GM10266 (cell line): ENCODE results near the gene B3GALT6.
A peak's percentile ranks its signal among the peaks of the same experiment; 100 is the strongest.

Experiments used
- DNase-seq: peaks from one replicate; pipeline ENCODE4 v3.0.0; 2012; ENCODE audit errors: extremely low spot score
- TF ChIP-seq, protein P1 (sequence below): IDR thresholded peaks from 2 replicates; pipeline ENCODE4 v1.5.1; 2012; ENCODE audit warnings: mild to moderate bottlenecking, low read depth; ENCODE audit not compliant: control insufficient read depth, insufficient read depth; ENCODE audit errors: missing control alignments

The B3GALT6 gene

DNA sequence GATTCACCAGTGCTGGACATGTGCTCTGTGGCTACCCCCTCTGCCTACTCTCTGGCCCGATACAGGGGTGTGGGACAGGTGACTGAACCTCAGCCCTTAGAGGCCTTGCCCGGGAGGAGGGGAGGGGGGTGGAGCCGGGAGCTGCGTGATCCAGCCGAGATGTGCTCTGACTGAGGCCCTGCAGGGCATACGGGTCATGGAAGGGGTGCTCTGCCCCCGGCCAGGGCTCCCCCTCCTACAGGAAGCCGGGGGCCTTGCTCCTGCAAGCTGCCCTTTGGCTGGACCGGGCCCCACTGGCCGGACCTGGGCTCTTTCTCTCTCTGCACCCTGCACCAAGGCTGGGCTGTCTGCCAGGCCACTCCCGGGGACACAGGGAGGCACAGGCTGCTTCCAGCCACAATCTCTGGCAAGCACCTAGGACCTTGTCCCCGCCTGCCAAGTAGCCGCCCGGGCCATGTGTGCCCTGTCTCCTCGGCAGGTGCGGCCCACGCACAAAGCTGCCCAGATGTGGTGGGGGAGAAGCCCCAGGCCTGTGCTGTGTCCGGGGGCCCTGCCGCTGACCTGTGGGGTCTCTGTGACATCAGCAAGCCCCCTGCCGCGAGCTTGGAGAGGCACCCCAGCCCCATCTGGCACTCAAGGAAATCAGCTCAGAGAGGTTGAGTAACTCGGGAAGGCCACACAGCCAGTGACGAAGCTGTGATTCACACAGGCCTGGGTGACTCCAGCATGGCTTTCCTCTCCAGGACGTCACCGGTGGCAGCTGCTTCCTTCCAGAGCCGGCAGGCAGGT lies 49.7 kb downstream of the B3GALT6 start:
- TF ChIP-seq, protein P1, sequence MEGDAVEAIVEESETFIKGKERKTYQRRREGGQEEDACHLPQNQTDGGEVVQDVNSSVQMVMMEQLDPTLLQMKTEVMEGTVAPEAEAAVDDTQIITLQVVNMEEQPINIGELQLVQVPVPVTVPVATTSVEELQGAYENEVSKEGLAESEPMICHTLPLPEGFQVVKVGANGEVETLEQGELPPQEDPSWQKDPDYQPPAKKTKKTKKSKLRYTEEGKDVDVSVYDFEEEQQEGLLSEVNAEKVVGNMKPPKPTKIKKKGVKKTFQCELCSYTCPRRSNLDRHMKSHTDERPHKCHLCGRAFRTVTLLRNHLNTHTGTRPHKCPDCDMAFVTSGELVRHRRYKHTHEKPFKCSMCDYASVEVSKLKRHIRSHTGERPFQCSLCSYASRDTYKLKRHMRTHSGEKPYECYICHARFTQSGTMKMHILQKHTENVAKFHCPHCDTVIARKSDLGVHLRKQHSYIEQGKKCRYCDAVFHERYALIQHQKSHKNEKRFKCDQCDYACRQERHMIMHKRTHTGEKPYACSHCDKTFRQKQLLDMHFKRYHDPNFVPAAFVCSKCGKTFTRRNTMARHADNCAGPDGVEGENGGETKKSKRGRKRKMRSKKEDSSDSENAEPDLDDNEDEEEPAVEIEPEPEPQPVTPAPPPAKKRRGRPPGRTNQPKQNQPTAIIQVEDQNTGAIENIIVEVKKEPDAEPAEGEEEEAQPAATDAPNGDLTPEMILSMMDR, result no peak
- DNase-seq, result no peak

DNA sequence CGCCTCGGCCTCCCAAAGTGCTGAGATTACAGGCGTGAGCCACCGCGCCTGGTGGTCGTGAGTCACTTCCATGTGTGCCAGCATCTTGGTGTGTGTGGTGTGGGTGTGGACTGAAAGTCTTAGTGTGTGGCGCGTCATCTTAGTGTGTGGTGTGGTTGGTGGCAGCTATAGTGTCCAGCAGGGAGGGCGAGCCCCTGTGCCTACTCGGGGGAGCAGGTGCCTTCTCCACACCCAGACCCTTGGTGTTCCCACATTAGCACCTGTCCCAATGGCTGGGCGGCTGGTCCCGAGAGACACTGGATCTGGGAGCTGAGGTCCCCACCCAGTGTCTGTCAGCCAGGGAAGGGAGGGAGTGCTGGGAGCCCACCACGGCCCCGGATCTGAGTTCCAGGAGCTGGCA lies 51.0 kb downstream of the B3GALT6 start:
- DNase-seq, result no peak
- TF ChIP-seq, protein P1, result no peak

DNA sequence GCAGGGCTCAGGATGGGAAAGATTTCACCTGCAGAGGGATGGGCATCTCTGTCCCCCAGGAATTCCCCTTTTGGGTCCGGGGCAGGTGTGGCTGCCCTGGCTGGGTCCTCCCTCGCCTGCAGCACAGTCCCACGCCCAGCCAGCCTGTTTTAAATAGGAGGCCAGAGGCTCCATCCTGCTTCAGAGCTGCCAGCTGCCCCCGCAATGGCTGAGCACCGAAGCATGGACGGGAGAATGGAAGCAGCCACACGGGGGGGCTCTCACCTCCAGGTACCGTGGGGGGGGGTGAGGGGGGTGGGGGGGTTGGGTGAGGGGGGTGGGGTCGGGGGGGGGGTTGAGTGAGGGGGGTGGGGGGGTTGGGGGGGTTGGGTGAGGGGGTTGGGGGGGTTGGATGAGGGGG lies 51.8 kb downstream of the B3GALT6 start:
- TF ChIP-seq, protein P1, result peak; percentile 15
- peak; percentile 86 for DNase-seq
